ENCODE results near the gene CDH13. TPM values are rescaled to one million over a fixed set of nuclear protein-coding genes. Genes with fewer than 3 reads are reported as not detected.

Gene CDH13
- total RNA-seq, 2 donors from 2014 or later, result 2.4 to 6.3 TPM

DNA sequence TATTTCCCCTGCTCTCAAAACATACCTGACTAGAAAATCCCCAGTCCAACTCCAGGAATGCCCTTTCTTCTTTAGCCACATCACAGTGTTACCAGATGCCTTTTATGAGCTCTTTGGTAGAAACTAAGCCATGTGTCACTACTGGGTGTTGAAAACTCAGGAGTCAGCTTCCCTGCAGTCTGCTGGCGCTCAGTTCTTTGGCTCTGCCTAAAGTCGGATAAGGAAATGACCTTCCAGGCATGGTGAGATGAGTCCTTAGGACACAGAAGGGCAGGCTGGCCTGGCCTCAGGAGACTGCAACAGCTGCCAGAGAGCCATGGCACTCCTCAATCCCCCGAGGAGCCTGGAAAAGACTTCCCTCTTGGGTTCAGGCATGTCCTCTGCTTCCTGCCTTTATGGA, 89.1 kb downstream of the CDH13 start:
- TF ChIP-seq, protein P1, sequence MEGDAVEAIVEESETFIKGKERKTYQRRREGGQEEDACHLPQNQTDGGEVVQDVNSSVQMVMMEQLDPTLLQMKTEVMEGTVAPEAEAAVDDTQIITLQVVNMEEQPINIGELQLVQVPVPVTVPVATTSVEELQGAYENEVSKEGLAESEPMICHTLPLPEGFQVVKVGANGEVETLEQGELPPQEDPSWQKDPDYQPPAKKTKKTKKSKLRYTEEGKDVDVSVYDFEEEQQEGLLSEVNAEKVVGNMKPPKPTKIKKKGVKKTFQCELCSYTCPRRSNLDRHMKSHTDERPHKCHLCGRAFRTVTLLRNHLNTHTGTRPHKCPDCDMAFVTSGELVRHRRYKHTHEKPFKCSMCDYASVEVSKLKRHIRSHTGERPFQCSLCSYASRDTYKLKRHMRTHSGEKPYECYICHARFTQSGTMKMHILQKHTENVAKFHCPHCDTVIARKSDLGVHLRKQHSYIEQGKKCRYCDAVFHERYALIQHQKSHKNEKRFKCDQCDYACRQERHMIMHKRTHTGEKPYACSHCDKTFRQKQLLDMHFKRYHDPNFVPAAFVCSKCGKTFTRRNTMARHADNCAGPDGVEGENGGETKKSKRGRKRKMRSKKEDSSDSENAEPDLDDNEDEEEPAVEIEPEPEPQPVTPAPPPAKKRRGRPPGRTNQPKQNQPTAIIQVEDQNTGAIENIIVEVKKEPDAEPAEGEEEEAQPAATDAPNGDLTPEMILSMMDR (IDR thresholded peaks at IDR 0.05), result no peak
- H3K27me3 ChIP-seq, result no peaks in the 10 kb centered on the region
- H3K4me3 ChIP-seq, result no peak overlapping the region
- no peak overlapping the region for H3K9ac ChIP-seq (ENCODE audit: low read depth in 2 of 2, low read length in 2 of 2)
- H3K9me3 ChIP-seq, result no peaks in the 10 kb centered on the region
- DNase-seq, result no peak
- no peaks in the 10 kb centered on the region for H3K36me3 ChIP-seq
- H3K27ac ChIP-seq, result no peak overlapping the region
- no peaks in the 10 kb centered on the region for H3K4me1 ChIP-seq
- intact Hi-C loops (cut with DNase I), result no loop called here

DNA sequence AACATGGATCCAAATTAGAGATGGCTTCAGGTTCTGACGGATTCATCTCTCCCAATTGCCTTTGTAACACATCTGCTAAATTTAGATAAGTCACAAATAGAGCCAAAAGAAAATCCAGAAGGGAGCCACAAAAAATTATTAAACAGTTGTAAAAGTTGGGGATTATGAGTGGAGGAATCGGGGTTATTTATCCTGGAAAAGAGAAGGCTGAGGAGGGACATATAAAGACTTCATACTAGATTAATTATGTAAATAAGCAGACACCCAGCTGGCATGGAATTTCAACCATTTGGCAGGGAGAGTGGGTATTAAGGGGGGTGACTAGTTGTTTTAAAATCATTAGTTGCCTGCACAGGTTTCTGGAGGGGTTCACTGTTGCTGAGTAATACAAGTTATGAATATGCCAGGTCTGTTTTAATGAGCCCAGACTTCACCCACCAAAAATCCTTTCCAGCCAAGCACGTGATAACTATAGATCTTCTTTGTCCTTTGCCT, 89.6 kb downstream of the CDH13 start:
- no peaks in the 10 kb centered on the region for H3K27me3 ChIP-seq
- intact Hi-C loops (cut with DNase I), result no loop called here
- H3K4me1 ChIP-seq, result no peaks in the 10 kb centered on the region
- TF ChIP-seq, protein P1 (IDR thresholded peaks at IDR 0.05), result no peak
- no peaks in the 10 kb centered on the region for H3K36me3 ChIP-seq
- no peak overlapping the region for H3K9ac ChIP-seq (ENCODE audit: low read depth in 2 of 2, low read length in 2 of 2)
- no peak for DNase-seq
- H3K27ac ChIP-seq, result no peak overlapping the region
- H3K4me3 ChIP-seq, result no peak overlapping the region
- H3K9me3 ChIP-seq, result no peaks in the 10 kb centered on the region

DNA sequence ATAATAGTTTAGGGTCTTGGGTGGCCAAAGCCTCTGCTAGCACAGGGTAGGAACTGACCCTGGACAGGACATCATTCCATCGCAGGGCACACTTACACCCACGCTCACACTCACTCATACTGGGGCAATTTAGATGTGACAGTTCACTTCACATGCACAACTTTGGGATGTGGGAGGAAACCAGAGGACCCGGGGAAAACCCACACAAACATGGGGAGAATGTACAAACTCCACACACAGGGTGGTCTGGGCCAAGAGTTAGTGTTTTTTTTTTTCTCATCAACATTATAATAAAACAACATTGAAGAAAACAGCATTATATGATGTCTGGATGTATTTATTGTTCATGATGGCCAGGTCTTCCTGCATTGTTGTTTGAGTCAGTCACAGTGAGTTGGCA, 93.6 kb downstream of the CDH13 start:
- intact Hi-C loops (cut with DNase I), result no loop called here

DNA sequence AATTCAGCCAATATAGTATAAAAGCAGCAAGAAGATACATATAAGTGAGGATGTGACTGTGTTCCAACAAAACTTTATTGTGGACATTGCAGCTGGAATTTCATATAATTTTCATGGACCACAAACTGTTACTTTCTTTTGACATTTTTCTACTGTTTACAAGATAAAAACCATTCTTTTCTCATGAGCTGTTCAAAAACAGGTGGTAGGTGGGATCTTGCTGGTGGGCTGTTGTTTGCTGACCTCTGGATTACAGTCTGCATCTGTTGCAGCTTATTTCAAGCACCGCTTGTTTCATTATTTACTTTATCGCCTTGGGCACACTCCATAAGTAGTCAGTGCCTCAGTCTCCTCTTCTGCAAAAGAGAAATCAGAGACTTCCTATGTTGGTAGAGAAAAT, 99.5 kb downstream of the CDH13 start:
- no peaks in the 10 kb centered on the region for H3K27me3 ChIP-seq
- H3K36me3 ChIP-seq, result no peaks in the 10 kb centered on the region
- no peak overlapping the region for H3K9ac ChIP-seq (ENCODE audit: low read depth in 2 of 2, low read length in 2 of 2)
- H3K4me3 ChIP-seq, result no peak overlapping the region
- no peak for DNase-seq
- no peaks in the 10 kb centered on the region for H3K9me3 ChIP-seq
- no peak overlapping the region for H3K27ac ChIP-seq
- intact Hi-C loops (cut with DNase I), result no loop called here
- TF ChIP-seq, protein P1 (IDR thresholded peaks at IDR 0.05), result no peak
- H3K4me1 ChIP-seq, result no peaks in the 10 kb centered on the region

More for the DNA sequence above, 93.6 kb downstream of the CDH13 start:
- H3K9me3 ChIP-seq, result no peaks in the 10 kb centered on the region
- no peaks in the 10 kb centered on the region for H3K36me3 ChIP-seq
- no peaks in the 10 kb centered on the region for H3K4me1 ChIP-seq
- no peak overlapping the region for H3K4me3 ChIP-seq
- DNase-seq, result no peak
- H3K27ac ChIP-seq, result no peak overlapping the region
- no peaks in the 10 kb centered on the region for H3K27me3 ChIP-seq
- no peak overlapping the region for H3K9ac ChIP-seq (ENCODE audit: low read depth in 2 of 2, low read length in 2 of 2)
- TF ChIP-seq, protein P1 (IDR thresholded peaks at IDR 0.05), result no peak

DNA sequence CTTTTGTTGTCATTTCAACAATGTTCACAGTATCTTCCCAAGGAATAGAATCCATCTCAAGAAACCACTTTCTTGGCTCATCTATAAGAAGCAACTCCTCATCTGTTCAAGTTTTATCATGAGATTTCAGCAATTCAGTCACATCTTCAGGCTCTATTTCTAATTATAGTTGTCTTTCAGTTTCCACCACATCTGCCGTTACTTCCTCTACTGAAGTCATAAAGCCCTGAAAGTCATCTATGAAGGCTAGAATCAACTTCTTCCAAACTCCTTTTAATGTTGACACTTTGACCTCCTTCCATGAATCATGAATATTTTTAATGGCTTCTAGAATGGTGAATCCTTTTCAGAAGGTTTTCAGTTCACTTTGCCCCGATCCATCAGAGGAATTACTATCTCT, 102.1 kb downstream of the CDH13 start:
- Histone ChIP-seq H3K4me1 (no peaks in the 10 kb centered on the region), H3K4me3 (no peak overlapping the region), H3K9me3 (no peaks in the 10 kb centered on the region), H3K36me3 (no peaks in the 10 kb centered on the region), H3K9ac (ENCODE audit: low read depth in 2 of 2, low read length in 2 of 2) (no peak overlapping the region), H3K27me3 (no peaks in the 10 kb centered on the region), H3K27ac (no peak overlapping the region)
- intact Hi-C loops (cut with DNase I), result no loop called here
- TF ChIP-seq, protein P1 (IDR thresholded peaks at IDR 0.05), result no peak
- no peak for DNase-seq
